Head of caudate nucleus (tissue), 42 donors: ENCODE data around the gene TNN.
A peak's percentile ranks its signal among the peaks of the same experiment; 100 is the strongest.

ENCODE experiments used
- DNase-seq, 42 donors: peaks; one replicate each; pipeline versions ENCODE4 v3.0.0 to v3.0.0-alpha.2; 2020 to 2021; ENCODE audit warnings: mixed read lengths in 7 of 42
- intact Hi-C: fragments of 100-400 bp; cut with DNase I; formaldehyde crosslinking; loops from one replicate; pipeline ENCODE4 v1.15.0; 2022

The TNN gene

GRCh38 chr1:175191659-175192058 lies 124.0 kb downstream of the TNN start:
- DNase-seq, result no peak

DNA sequence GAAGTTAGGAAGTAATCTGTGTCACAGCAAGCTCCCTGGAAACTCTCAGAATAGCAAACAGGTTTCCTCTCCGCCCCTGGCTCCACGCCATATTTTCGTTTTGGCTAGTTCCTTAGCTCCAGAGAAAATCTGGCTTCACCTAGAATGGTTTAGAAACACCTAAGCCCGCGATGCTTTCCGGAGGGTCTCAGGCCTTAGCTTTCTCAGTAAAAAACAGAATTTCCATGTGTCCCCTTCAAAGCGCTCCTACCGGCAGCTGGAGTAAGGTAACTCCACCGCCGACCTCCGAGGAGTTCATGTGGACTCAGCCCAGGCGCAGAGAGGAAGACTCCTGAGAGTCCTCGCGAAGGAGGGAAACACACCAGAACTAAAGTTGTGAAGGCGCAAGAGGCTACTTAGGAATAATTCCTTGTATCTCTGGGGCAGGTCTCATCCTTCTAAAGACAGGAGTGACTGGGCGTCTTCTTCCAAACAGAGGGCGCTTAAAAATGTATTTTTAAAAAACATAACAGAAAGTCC lies 124.5 kb downstream of the TNN start:
- intact Hi-C loops, result no loop called here
- DNase-seq, result peak in 2 of 42 donors; percentile 5 to 11

More at GRCh38 chr1:175191659-175192058, 124.0 kb downstream of the TNN start:
- intact Hi-C loops, result no loop called here

DNA sequence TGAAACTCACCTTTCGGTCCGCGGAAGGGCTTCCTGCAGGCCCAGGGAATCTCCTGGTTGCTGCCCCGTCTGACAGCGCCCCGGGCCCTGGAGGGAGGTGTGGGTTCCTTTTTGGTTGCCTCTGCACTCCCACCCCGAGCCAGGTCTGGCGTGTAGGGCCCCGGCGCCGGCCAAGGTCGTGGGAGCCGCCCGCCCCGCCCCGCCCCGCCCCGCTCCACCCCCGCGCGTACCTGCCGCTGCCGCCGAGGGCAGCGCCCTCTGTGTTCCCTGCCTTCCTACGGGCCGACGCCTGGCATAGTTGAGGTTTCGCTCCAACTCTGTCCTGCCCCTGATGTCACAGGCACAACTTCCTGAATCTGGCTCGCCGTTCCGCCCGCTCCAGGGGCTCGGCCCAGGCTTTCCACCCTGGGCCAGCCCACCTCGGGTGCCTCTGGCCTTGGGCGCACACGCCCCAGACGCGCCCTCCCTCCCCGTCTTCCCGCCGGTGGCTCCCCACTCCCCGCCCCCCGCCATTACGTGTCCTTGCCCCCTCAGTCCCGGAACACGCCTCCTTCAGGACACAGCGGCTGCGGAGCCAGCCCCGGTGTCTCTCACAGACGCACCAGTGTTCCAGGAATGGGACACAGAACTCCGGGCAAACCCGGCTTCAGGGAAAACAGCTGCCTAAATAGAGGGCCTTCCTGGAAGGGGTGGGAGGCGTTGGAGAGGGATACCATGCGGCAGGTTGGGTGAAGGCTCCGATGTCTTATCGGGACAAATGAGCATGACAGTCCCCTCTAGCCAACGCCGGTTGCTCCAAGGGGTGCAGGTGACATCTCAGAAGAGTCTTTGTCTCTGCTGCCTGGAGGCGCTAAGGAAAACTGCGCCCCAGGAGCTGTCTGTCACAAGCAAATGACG lies 125.2 kb downstream of the TNN start, which contains the start of gene KIAA0040:
Gene KIAA0040, minus strand, starts transcription at position 147 of the 897 bp plus-strand sequence. CDS start 31,763 bp downstream, outside the sequence.
- DNase-seq, result peak in 35 of 42 donors; percentile 11 to 69 (median 24)
- intact Hi-C loops, result no loop called here

DNA sequence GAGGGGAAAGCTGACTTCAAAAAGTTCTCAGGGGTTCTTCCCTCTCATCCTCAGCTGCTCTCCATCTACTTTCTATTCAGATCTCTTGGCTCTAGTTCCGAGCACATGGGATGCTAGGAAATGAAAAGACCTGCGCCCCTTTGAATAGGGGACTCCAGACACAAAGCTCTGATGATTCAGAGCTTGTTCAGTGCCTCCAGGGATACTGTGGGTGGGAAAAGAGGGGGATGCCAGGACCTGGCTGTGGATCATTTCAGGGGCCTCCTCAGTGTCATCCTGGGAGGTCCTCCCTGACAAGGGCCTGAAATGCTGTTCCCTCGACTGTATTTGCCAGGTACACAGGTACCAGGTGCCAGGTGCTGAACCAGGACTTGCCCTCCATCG lies 125.9 kb downstream of the TNN start:
- peak in 3 of 42 donors; percentile 7 to 46 (median 12) for DNase-seq
- intact Hi-C loops, result no loop called here

- no peak for DNase-seq
- intact Hi-C loops, result no loop called here
Measured at GRCh38 chr1:175195281-175195680, 127.6 kb downstream of the TNN start.

- intact Hi-C loops, result no loop called here
- no peak for DNase-seq
Measured at GRCh38 chr1:175195798-175196197, 128.2 kb downstream of the TNN start.

GRCh38 chr1:175197531-175197930 lies 129.9 kb downstream of the TNN start:
- DNase-seq, result no peak
- intact Hi-C loops, result no loop called here
